Thoracic aorta (tissue), 2 donors: ENCODE data around the gene CDHR1. TPM values are rescaled to one million over a fixed set of nuclear protein-coding genes. Genes with fewer than 3 reads are reported as not detected.
"Not testable (repeated sequence)": the region's sequence is repeated elsewhere in the genome, so short reads cannot be mapped to it uniquely, and the experiment has no call there.

Experiments used
- ATAC-seq: fragments of 150-250 bp; one replicate; pipeline ENCODE4 v1.8.0; 2017; ENCODE audit warnings: low read depth; ENCODE audit not compliant: insufficient number of reproducible peaks, low FRiP score
- DNase-seq: peaks from one replicate; pipeline ENCODE4 v3.0.0-alpha.2; 2020; ENCODE audit warnings: low spot score
- H3K27ac ChIP-seq, 2 donors: fragments of 200-600 bp; sonication (generic); 1 replicate in 1 of 2; 2 replicates in 1 of 2; pipeline ENCODE4 v1.5.1; 2016; ENCODE audit warnings: mild to moderate bottlenecking in 2 of 2, moderate library complexity in 2 of 2
- H3K27me3 ChIP-seq: fragments of 200-600 bp; sonication (generic); replicated peaks from 2 replicates; pipeline ENCODE4 v1.6.0; 2016; ENCODE audit warnings: mild to moderate bottlenecking; ENCODE audit not compliant: insufficient read depth
- H3K36me3 ChIP-seq: fragments of 200-600 bp; sonication (generic); one replicate; pipeline ENCODE4 v1.5.1; 2016
- H3K4me1 ChIP-seq, 2 donors: fragments of 200-600 bp; sonication (generic); 1 replicate in 1 of 2; 2 replicates in 1 of 2; pipeline versions ENCODE4 v1.5.1 to v1.6.0; 2016; ENCODE audit warnings: low read depth in 2 of 2, mild to moderate bottlenecking in 1 of 2; ENCODE audit not compliant: control insufficient read depth in 1 of 2
- H3K4me3 ChIP-seq: fragments of 200-600 bp; sonication (generic); 2 replicates; pipeline ENCODE4 v1.5.1; 2016; ENCODE audit warnings: mild to moderate bottlenecking
- H3K9me3 ChIP-seq: fragments of 200-600 bp; sonication (generic); 2 replicates; pipeline ENCODE4 v1.5.1; 2016
- CTCF ChIP-seq: fragments of 200-600 bp; sonication (generic); IDR thresholded peaks from one replicate; pipeline ENCODE4 v1.5.1; 2019; ENCODE audit warnings: antibody characterized with exemption
- total RNA-seq, 2 donors: library from RNA; depleted of rRNA; stranded (reverse); fragments of >200 nt; gene quantifications; one replicate each; pipeline versions ENCODE4 v1.1.0 to v1.2.3, GENCODE V29; 2016

The CDHR1 gene
- total RNA-seq, 2 donors from 2014 or later, result 0.14 TPM; not detected in 1

GRCh38 chr10:84159076-84159685 lies 35.2 kb upstream of the CDHR1 start:
- Histone ChIP-seq H3K9me3 (no peaks in the 10 kb centered on the region), H3K4me3 (no peak overlapping the region), H3K27ac (no peak overlapping the region), H3K27me3 (no peaks in the 10 kb centered on the region), H3K36me3 (no peaks in the 10 kb centered on the region), H3K4me1 (no peaks in the 10 kb centered on the region)
- no peak for ATAC-seq
- no peak for TF ChIP-seq CTCF
- no peak for DNase-seq

GRCh38 chr10:84160663-84161362 lies 33.5 kb upstream of the CDHR1 start:
- no peak for TF ChIP-seq CTCF
- Histone ChIP-seq H3K9me3 (no peaks in the 10 kb centered on the region), H3K36me3 (no peaks in the 10 kb centered on the region), H3K27me3 (no peaks in the 10 kb centered on the region), H3K27ac (no peak overlapping the region), H3K4me1 (no peaks in the 10 kb centered on the region), H3K4me3 (no peak overlapping the region)
- no peak for DNase-seq
- ATAC-seq, result no peak

- no peak for DNase-seq
- Histone ChIP-seq H3K4me1 (no peaks in the 10 kb centered on the region), H3K27me3 (no peaks in the 10 kb centered on the region), H3K9me3 (no peaks in the 10 kb centered on the region), H3K27ac (no peak overlapping the region), H3K36me3 (no peaks in the 10 kb centered on the region), H3K4me3 (no peak overlapping the region)
- no peak for TF ChIP-seq CTCF
- ATAC-seq, result no peak
These were observed 30.3 kb upstream of the CDHR1 start for GRCh38 chr10:84163996-84164395.

- H3K27ac ChIP-seq, result no peak overlapping the region
- no peaks in the 10 kb centered on the region for H3K36me3 ChIP-seq
- H3K4me1 ChIP-seq, result no peaks in the 10 kb centered on the region
- H3K9me3 ChIP-seq, result no peaks in the 10 kb centered on the region
- no peak for TF ChIP-seq CTCF
- no peak overlapping the region for H3K4me3 ChIP-seq
- no peak for ATAC-seq
- H3K27me3 ChIP-seq, result no peaks in the 10 kb centered on the region
- no peak for DNase-seq
These were observed 29.9 kb upstream of the CDHR1 start for GRCh38 chr10:84164442-84164841.

GRCh38 chr10:84166620-84167288 lies 27.6 kb upstream of the CDHR1 start:
- ATAC-seq (no peak), DNase-seq (no peak)
- Histone ChIP-seq H3K4me3 (no peak overlapping the region), H3K27me3 (no peaks in the 10 kb centered on the region), H3K9me3 (no peaks in the 10 kb centered on the region), H3K27ac (no peak overlapping the region), H3K36me3 (no peaks in the 10 kb centered on the region), H3K4me1 (no peaks in the 10 kb centered on the region)
- no peak for TF ChIP-seq CTCF

- H3K4me3 ChIP-seq, H3K4me1 ChIP-seq, H3K36me3 ChIP-seq, H3K27ac ChIP-seq, ATAC-seq, H3K9me3 ChIP-seq, DNase-seq, H3K27me3 ChIP-seq: not testable (repeated sequence)
These were observed 27.1 kb upstream of the CDHR1 start for GRCh38 chr10:84167289-84167653.

- not testable (repeated sequence) for H3K9me3 ChIP-seq, H3K4me3 ChIP-seq, ATAC-seq, H3K4me1 ChIP-seq, H3K27me3 ChIP-seq, H3K36me3 ChIP-seq, H3K27ac ChIP-seq, DNase-seq
These were observed 26.0 kb upstream of the CDHR1 start for GRCh38 chr10:84168382-84168781.

GRCh38 chr10:84171237-84171636 lies 23.1 kb upstream of the CDHR1 start:
- not testable (repeated sequence) for ATAC-seq, H3K27ac ChIP-seq, H3K36me3 ChIP-seq, H3K4me1 ChIP-seq, DNase-seq, H3K4me3 ChIP-seq, H3K9me3 ChIP-seq, H3K27me3 ChIP-seq
